ENCODE data around the gene APBA1. TPM values are rescaled to one million over a fixed set of nuclear protein-coding genes. Genes with fewer than 3 reads are reported as not detected.
A peak's percentile ranks its signal among the peaks of the same experiment; 100 is the strongest.

The APBA1 gene
- 10 to 100 TPM; 13.8 to 17.6 (median 15.3) TPM for polyA plus RNA-seq (ENCODE audit: insufficient read length in 3 of 3)

- DNase-seq (ENCODE audit: low read depth in 3 of 3, low spot score in 2 of 3): peak in 1 of 3 donors; percentile 52
Observed at GRCh38 chr9:69671879-69672595, at the start of gene APBA1. Gene APBA1 (minus strand): TSS chr9:69672371.

GRCh38 chr9:69719983-69720382 lies 47.8 kb upstream of the APBA1 start:
- DNase-seq (ENCODE audit: low read depth in 3 of 3, low spot score in 2 of 3): no peak

- no peak for DNase-seq (ENCODE audit: low read depth in 3 of 3, low spot score in 2 of 3)
Observed at GRCh38 chr9:69719367-69719766, 47.2 kb upstream of the APBA1 start.

- DNase-seq (ENCODE audit: low read depth in 3 of 3, low spot score in 2 of 3): peak in 1 of 3 donors; percentile 14
Observed at GRCh38 chr9:69718218-69718617, 46.0 kb upstream of the APBA1 start.

GRCh38 chr9:69715825-69716224 lies 43.7 kb upstream of the APBA1 start:
- DNase-seq (ENCODE audit: low read depth in 3 of 3, low spot score in 2 of 3): no peak

- DNase-seq (ENCODE audit: low read depth in 3 of 3, low spot score in 2 of 3): no peak
Observed at GRCh38 chr9:69715096-69715495, 42.9 kb upstream of the APBA1 start.

- DNase-seq (ENCODE audit: low read depth in 3 of 3, low spot score in 2 of 3): no peak
Observed at GRCh38 chr9:69697475-69697874, 25.3 kb upstream of the APBA1 start.

- DNase-seq (ENCODE audit: low read depth in 3 of 3, low spot score in 2 of 3): no peak
Observed at GRCh38 chr9:69696802-69697201, 24.6 kb upstream of the APBA1 start.

- DNase-seq (ENCODE audit: low read depth in 3 of 3, low spot score in 2 of 3): no peak
Observed at GRCh38 chr9:69689991-69690538, 17.9 kb upstream of the APBA1 start.

GRCh38 chr9:69683927-69684326 lies 11.8 kb upstream of the APBA1 start:
- DNase-seq (ENCODE audit: low read depth in 3 of 3, low spot score in 2 of 3): no peak

- DNase-seq (ENCODE audit: low read depth in 3 of 3, low spot score in 2 of 3): no peak
Observed at GRCh38 chr9:69678843-69679538, 6.8 kb upstream of the APBA1 start.

- no peak for DNase-seq (ENCODE audit: low read depth in 3 of 3, low spot score in 2 of 3)
Observed at GRCh38 chr9:69677931-69678330, 5.8 kb upstream of the APBA1 start.

- no peak for DNase-seq (ENCODE audit: low read depth in 3 of 3, low spot score in 2 of 3)
Observed at GRCh38 chr9:69675563-69675962, 3.4 kb upstream of the APBA1 start.

GRCh38 chr9:69674716-69675438 lies 2.7 kb upstream of the APBA1 start:
- DNase-seq (ENCODE audit: low read depth in 3 of 3, low spot score in 2 of 3): no peak

- no peak for DNase-seq (ENCODE audit: low read depth in 3 of 3, low spot score in 2 of 3)
Observed at GRCh38 chr9:69674112-69674685, 2.0 kb upstream of the APBA1 start.

GRCh38 chr9:69673311-69673640 lies 1.1 kb upstream of the APBA1 start:
- no peak for DNase-seq (ENCODE audit: low read depth in 3 of 3, low spot score in 2 of 3)

GRCh38 chr9:69672596-69673310 lies 582 bp upstream of the APBA1 start:
- DNase-seq (ENCODE audit: low read depth in 3 of 3, low spot score in 2 of 3): peak; percentile 77 to 81 (median 78)

GRCh38 chr9:69671311-69671878 lies 776 bp downstream of the APBA1 start:
- DNase-seq (ENCODE audit: low read depth in 3 of 3, low spot score in 2 of 3): no peak

- DNase-seq (ENCODE audit: low read depth in 3 of 3, low spot score in 2 of 3): no peak
Observed at GRCh38 chr9:69667306-69667705, 4.9 kb downstream of the APBA1 start.

GRCh38 chr9:69660304-69660703 lies 11.9 kb downstream of the APBA1 start:
- no peak for DNase-seq (ENCODE audit: low read depth in 3 of 3, low spot score in 2 of 3)

Measured in right renal cortex interstitium (tissue), 3 donors.